Coronary artery (tissue), 2 donors: ENCODE data around the gene ESYT2.

Experiments used
- DNase-seq: peaks from one replicate; pipeline ENCODE4 v3.0.0-alpha.2; 2017; ENCODE audit warnings: low spot score
- H3K27ac ChIP-seq, 2 donors: fragments of 200-600 bp; sonication (generic); one replicate each; pipeline ENCODE4 v1.5.1; 2016 to 2019
- H3K4me3 ChIP-seq: fragments of 200-600 bp; sonication (generic); 2 replicates; pipeline ENCODE4 v1.5.1; 2016; ENCODE audit warnings: mild to moderate bottlenecking, moderate library complexity
- TF ChIP-seq, protein P1 (sequence below): fragments of 200-600 bp; sonication (generic); IDR thresholded peaks from one replicate; pipeline ENCODE4 v1.5.1; 2019; ENCODE audit warnings: antibody characterized with exemption

ESYT2 gene

DNA sequence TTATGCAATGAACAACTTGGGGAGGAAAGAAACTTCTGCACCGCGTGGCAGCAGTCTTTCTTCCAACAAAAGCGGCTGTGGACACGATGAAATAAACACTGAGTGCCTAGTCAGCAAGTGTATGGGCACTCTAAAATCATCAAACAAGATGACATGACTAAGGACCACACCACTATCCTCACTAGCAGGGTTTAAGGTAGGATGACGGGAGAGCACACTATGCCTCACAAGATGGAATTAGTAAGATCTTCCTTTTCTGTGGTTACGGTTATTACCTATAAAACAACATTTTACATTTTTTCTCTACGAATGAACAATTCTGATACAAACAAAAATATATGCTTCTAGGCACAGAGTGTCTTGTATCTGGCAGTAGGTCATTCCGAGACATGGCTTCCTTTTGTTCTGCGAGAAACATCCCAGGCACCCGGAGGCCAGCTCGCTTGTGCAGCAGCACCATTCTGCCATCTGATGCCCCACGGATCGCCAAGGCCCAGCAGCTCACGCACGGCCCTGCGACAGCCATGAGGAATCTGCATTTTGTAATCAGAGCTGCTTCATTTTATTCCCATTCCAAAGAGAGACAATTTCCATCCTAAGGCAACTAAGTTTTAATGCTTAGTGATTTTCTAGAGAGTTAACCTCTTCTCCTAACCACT is 70.6 kb downstream of the ESYT2 start:
- Histone ChIP-seq H3K4me3 (no peak overlapping the region), H3K27ac (no peak overlapping the region)
- DNase-seq: no peak
- TF ChIP-seq, protein P1, sequence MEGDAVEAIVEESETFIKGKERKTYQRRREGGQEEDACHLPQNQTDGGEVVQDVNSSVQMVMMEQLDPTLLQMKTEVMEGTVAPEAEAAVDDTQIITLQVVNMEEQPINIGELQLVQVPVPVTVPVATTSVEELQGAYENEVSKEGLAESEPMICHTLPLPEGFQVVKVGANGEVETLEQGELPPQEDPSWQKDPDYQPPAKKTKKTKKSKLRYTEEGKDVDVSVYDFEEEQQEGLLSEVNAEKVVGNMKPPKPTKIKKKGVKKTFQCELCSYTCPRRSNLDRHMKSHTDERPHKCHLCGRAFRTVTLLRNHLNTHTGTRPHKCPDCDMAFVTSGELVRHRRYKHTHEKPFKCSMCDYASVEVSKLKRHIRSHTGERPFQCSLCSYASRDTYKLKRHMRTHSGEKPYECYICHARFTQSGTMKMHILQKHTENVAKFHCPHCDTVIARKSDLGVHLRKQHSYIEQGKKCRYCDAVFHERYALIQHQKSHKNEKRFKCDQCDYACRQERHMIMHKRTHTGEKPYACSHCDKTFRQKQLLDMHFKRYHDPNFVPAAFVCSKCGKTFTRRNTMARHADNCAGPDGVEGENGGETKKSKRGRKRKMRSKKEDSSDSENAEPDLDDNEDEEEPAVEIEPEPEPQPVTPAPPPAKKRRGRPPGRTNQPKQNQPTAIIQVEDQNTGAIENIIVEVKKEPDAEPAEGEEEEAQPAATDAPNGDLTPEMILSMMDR: no peak

DNA sequence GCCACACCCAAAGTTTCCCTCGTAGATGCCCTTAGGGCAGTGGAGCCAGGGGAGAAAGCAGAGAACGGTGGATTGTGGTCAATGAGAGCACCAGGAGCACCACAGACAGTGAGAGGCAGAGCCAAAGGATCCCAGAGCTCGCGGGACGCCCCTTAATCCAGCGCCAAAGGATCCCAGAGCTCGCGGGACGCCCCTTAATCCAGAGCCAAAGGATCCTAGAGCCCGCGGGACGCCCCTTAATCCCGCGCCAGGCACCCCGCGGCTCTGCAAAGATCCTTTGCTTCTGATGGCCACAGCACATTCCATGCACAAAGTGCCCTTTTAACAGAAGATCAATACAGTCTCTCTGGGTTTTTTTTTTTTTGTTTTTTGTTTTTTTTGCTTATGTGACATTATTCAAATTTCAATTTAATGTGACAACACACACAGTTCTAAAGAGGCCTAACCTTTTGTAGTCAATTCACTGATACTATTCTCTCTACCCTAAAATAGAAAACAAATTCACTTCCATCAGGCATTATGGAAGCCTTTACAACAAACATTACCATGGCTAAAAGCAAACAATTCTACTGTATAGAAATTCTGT is 71.8 kb downstream of the ESYT2 start:
- no peak for DNase-seq
- Histone ChIP-seq H3K4me3 (no peak overlapping the region), H3K27ac (no peak overlapping the region)
- TF ChIP-seq, protein P1: no peak

DNA sequence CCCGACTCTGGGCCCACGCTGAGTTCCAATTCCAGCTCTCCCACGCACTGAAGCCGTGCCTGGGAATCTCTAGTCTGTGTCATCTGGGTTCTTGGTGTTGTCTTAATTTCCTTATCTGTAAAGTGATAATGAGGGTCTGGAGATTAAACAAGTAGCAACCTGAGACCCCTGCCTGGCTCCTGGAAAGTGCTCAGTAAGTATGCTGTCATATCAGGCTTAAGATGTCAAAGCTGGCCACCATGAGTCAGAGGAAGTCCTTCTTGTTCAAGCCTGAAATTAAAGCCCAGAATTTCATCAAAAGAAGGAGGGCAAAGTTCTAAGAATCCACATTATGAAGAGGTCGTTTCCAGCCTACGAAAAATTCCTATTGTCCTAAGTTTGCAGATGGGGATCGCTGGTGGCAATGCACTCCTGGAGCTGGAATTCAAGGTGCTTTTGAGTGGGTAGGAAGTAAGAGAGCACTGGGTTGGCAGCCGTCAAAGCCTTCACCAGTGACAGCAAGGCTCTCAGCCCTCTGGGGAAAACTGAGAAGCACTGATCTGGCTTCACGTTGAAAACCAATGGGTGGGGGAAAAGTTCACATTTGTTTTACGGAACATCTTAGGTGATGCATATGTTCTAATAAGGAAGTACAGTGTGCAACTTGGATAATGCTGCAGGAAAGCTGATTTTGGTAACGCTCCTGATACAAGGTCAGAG is 74.4 kb downstream of the ESYT2 start:
- TF ChIP-seq, protein P1: no peak
- H3K27ac ChIP-seq: no peak overlapping the region
- no peak overlapping the region for H3K4me3 ChIP-seq
- no peak for DNase-seq

DNA sequence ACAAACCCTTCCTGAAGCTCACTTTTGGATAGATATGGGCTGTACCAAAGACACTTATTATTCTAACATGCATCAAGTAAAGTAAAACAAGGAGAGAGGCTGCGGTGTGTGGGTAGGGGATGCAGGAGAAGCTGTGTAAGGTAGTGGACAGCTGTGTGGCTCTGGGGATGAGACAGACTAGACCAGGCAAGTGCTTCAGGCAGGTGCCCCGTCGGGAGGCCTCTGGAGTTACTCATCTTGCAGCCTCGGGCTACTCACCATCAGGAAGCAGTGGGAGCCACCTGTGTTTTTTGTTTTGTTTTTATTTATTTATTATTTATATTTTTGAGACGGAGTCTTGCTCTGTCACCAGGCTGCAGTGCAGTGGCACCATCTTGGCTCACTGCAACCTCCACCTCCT is 75.4 kb downstream of the ESYT2 start:
- H3K27ac ChIP-seq: no peak overlapping the region
- TF ChIP-seq, protein P1: no peak
- DNase-seq: no peak
- H3K4me3 ChIP-seq: no peak overlapping the region

DNA sequence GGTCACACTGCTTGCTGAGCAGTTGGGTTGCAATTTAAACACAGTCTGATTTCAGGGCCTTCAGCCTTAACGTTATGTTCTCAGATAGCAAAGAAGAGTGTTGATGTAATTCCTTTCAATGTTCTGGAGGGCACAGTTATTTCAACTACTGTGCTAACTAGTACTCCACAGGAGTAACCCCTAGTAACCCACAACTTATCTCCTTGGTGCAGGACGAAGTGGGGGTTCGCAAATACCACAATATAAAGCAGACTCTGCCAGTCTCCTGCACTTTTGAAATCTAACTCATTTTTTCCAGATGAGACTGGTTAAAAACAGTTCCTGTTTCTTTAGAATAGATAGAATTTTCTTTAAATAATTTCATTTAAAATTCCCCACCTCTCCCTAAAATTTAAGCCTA is 77.6 kb downstream of the ESYT2 start:
- no peak overlapping the region for H3K4me3 ChIP-seq
- TF ChIP-seq, protein P1: no peak
- H3K27ac ChIP-seq: no peak overlapping the region
- DNase-seq: no peak

DNA sequence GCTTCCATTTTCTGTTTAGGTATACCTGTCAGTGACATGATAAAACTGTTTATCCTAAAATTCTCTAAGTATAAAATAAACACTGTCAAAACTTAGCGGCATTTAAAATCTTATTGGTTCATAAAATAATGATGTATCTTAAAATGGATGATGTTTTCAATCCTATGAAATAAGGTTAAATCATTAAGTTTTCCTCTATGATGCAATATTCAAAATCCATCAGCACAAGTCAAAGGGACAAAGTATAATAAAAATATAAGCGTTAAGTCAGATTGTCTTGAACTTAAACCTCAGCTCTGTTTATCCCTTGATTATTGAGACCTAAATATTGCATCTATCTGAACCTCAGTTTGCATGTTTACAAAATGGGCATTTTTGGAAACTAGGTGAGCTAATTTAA is 78.1 kb downstream of the ESYT2 start:
- Histone ChIP-seq H3K27ac (no peak overlapping the region), H3K4me3 (no peak overlapping the region)
- TF ChIP-seq, protein P1: no peak
- DNase-seq: no peak

DNA sequence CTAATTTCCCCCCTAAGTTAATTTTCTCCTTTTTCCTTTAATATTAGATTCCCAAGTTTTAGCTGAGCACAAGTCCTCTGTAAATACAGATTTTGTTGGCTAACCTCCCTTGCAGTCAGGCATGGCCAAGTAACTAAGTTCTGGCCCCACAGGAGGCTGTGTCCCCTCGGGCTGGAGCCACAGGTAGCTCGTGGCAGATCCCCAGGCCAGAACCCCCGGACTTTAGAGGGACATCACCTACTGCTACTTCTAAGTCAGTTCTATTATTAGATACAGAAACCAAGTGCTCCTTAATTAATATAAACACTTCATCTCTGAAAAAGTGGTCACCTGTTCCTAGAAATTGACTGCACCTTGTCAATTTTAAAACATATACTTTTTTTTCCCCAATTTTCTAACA is 78.6 kb downstream of the ESYT2 start:
- TF ChIP-seq, protein P1: no peak
- DNase-seq: no peak
- no peak overlapping the region for H3K27ac ChIP-seq
- no peak overlapping the region for H3K4me3 ChIP-seq
